IMR-90 (cell line): ENCODE data around the gene ASB1. TPM values are rescaled to one million over a fixed set of nuclear protein-coding genes. Genes with fewer than 3 reads are reported as not detected.

Experiments
- ATAC-seq: fragments of 200-7000 bp; cut with Tn5 transposase; 2 replicates; pipeline ENCODE4 v1.9.1; 2020; ENCODE audit warnings: low read depth, mild to moderate bottlenecking, moderate library complexity
- BruUV-seq: library from RNA; stranded (reverse); fragments of 400-500 nt; replicated peaks from 2 replicates; lab custom pipeline; 2021; lab: Mats Ljungman, UMichigan
- CTCF ChIA-PET: fragments of 300-600 bp; formaldehyde crosslinking; extraction: SDS; loops from one replicate; lab custom pipeline; 2021; ENCODE audit warnings: antibody characterized with exemption; lab: Yijun Ruan, JAX
- POLR2A ChIA-PET: fragments of 300-600 bp; sonication (Branson Sonifier 250); formaldehyde crosslinking; loops from one replicate; lab custom pipeline; 2022; ENCODE audit warnings: antibody characterized with exemption; ENCODE audit not compliant: unreplicated experiment; lab: Charles Lee
- DNase-seq: peaks from one replicate; pipeline ENCODE4 v3.0.0; 2013
- H2AFZ ChIP-seq: replicated peaks from 2 replicates; pipeline ENCODE3; 2013; ENCODE audit warnings: low read length, mild to moderate bottlenecking; ENCODE audit not compliant: poor library complexity
- H2AK5ac ChIP-seq: 2 replicates; pipeline ENCODE4 v1.6.1; 2013; ENCODE audit warnings: low read depth, low read length, inconsistent platforms
- H2AK9ac ChIP-seq: replicated peaks from 2 replicates; pipeline ENCODE3; 2013; ENCODE audit warnings: mild to moderate bottlenecking, low read depth, low read length, moderate library complexity; ENCODE audit not compliant: poor library complexity
- H2BK120ac ChIP-seq: 2 replicates; pipeline ENCODE4 v1.6.1; 2013; ENCODE audit warnings: low read depth, low read length, inconsistent platforms
- H2BK15ac ChIP-seq: 3 replicates; pipeline ENCODE4 v1.6.1; 2013; ENCODE audit warnings: low read depth, low read length, inconsistent platforms
- H2BK20ac ChIP-seq: 2 replicates; pipeline ENCODE4 v1.6.1; 2013; ENCODE audit warnings: low read depth, mild to moderate bottlenecking, inconsistent platforms, low read length, moderate library complexity
- H2BK5ac ChIP-seq: 2 replicates; pipeline ENCODE4 v1.6.1; 2013; ENCODE audit warnings: mild to moderate bottlenecking, low read depth, low read length, inconsistent platforms; ENCODE audit not compliant: poor library complexity, severe bottlenecking
- H3K14ac ChIP-seq: replicated peaks from 2 replicates; pipeline ENCODE4 v1.6.1; 2013; ENCODE audit warnings: low read depth, low read length, inconsistent platforms
- H3K18ac ChIP-seq: 2 replicates; pipeline ENCODE4 v1.6.1; 2013; ENCODE audit warnings: low read depth, low read length, control low read depth
- H3K23ac ChIP-seq: 2 replicates; pipeline ENCODE4 v1.6.1; 2013; ENCODE audit warnings: low read depth, low read length, inconsistent platforms
- H3K27ac ChIP-seq: 2 replicates; pipeline ENCODE4 v1.5.1; 2013; ENCODE audit warnings: mild to moderate bottlenecking, control low read depth, low read length; ENCODE audit not compliant: insufficient read depth
- H3K27me3 ChIP-seq: 2 replicates; pipeline ENCODE4 v1.6.1; 2013; ENCODE audit warnings: low read length; ENCODE audit not compliant: control insufficient read depth, insufficient read depth
- H3K36me3 ChIP-seq: 2 replicates; pipeline ENCODE4 v1.6.1; 2013; ENCODE audit warnings: low read length, mixed read lengths; ENCODE audit not compliant: control insufficient read depth, insufficient read depth
- H3K4ac ChIP-seq: 2 replicates; pipeline ENCODE4 v1.6.1; 2013; ENCODE audit warnings: low read depth, low read length, inconsistent platforms
- H3K4me1 ChIP-seq: 2 replicates; pipeline ENCODE4 v1.6.1; 2013; ENCODE audit warnings: low read length, mixed read lengths; ENCODE audit not compliant: control insufficient read depth, insufficient read depth
- H3K4me2 ChIP-seq: 2 replicates; pipeline ENCODE4 v1.6.1; 2013; ENCODE audit warnings: low read depth, mild to moderate bottlenecking, control low read depth, low read length, moderate library complexity
- H3K4me3 ChIP-seq: 2 replicates; pipeline ENCODE4 v1.5.1; 2013; ENCODE audit warnings: low read depth, mild to moderate bottlenecking, control low read depth, low read length, moderate library complexity; ENCODE audit not compliant: insufficient read depth
- H3K56ac ChIP-seq: 2 replicates; pipeline ENCODE4 v1.6.1; 2013; ENCODE audit warnings: low read length, inconsistent platforms; ENCODE audit not compliant: insufficient read depth; ENCODE audit errors: extremely low read depth
- H3K79me1 ChIP-seq, 2 experiments: 2 replicates each; pipeline ENCODE4 v1.6.1; 2013; ENCODE audit warnings: low read length in 2 of 2, inconsistent platforms in 1 of 2, low read depth in 1 of 2
- H3K9ac ChIP-seq: 2 replicates; pipeline ENCODE4 v1.6.1; 2013; ENCODE audit warnings: low read depth, low read length, control low read depth
- H3K9me1 ChIP-seq: 2 replicates; pipeline ENCODE4 v1.6.1; 2013; ENCODE audit warnings: low read length, inconsistent platforms; ENCODE audit not compliant: insufficient read depth
- H3K9me3 ChIP-seq: 2 replicates; pipeline ENCODE4 v1.6.1; 2013; ENCODE audit warnings: low read length; ENCODE audit not compliant: control insufficient read depth, insufficient read depth
- H4K20me1 ChIP-seq: 2 replicates; pipeline ENCODE4 v1.6.1; 2013; ENCODE audit warnings: low read length, inconsistent platforms; ENCODE audit not compliant: insufficient read depth
- H4K5ac ChIP-seq: 2 replicates; pipeline ENCODE4 v1.6.1; 2013; ENCODE audit warnings: mild to moderate bottlenecking, low read depth, low read length, control low read depth
- H4K8ac ChIP-seq, 2 experiments: 2 replicates each; pipeline ENCODE4 v1.6.1; 2013; ENCODE audit warnings: low read depth in 2 of 2, low read length in 2 of 2, control low read depth in 1 of 2, inconsistent platforms in 1 of 2
- H4K91ac ChIP-seq: 2 replicates; pipeline ENCODE4 v1.6.1; 2013; ENCODE audit warnings: low read depth, low read length, inconsistent platforms; ENCODE audit not compliant: insufficient read depth
- CEBPB ChIP-seq: IDR thresholded peaks from 2 replicates; pipeline ENCODE4 v1.6.1; 2012; ENCODE audit warnings: low read depth, low read length, improper control_type of control experiment
- FOS ChIP-seq: fragments of 150-350 bp; IDR thresholded peaks from 2 replicates; pipeline ENCODE4 v1.6.1; 2016; ENCODE audit warnings: low read depth, low read length
- MAFK ChIP-seq: IDR thresholded peaks from 2 replicates; pipeline ENCODE4 v1.6.1; 2012; ENCODE audit warnings: low read depth, low read length, improper control_type of control experiment
- MAZ ChIP-seq: IDR thresholded peaks from 2 replicates; pipeline ENCODE4 v1.6.1; 2012; ENCODE audit warnings: low read depth, mild to moderate bottlenecking, low read length, improper control_type of control experiment, moderate library complexity, borderline replicate concordance
- RCOR1 ChIP-seq: IDR thresholded peaks from 2 replicates; pipeline ENCODE4 v1.6.1; 2012; ENCODE audit warnings: mild to moderate bottlenecking, low read length, improper control_type of control experiment; ENCODE audit not compliant: insufficient replicate concordance
- RFX5 ChIP-seq: IDR thresholded peaks from 2 replicates; pipeline ENCODE4 v1.8.0; 2012; ENCODE audit warnings: low read depth, mild to moderate bottlenecking, low read length, moderate library complexity
- SMC3 ChIP-seq: fragments of 150-350 bp; IDR thresholded peaks from 2 replicates; pipeline ENCODE4 v1.6.1; 2016; ENCODE audit warnings: low read depth, mild to moderate bottlenecking, antibody characterized with exemption, low read length, moderate library complexity
- WGBS, 2 experiments: methylation state at CpG; one replicate each; pipeline versions ENCODE4 v1.1.5 to v1.1.7; 2013; ENCODE audit warnings: missing lambda C conversion rate in 2 of 2; ENCODE audit not compliant: insufficient read length in 1 of 2; ENCODE audit errors: extremely low coverage in 2 of 2; 5-methylcytosine and 5-hydroxymethylcytosine counted together
- dilution Hi-C: fragments of 300-500 bp; cut with HindIII; formaldehyde crosslinking; loops from one replicate; pipeline ENCODE4 v1.14.3; 2018; ENCODE audit warnings: low sequenced_read_pairs; ENCODE audit not compliant: unreplicated experiment
- in situ Hi-C: fragments of 300-500 bp; cut with MboI; formaldehyde crosslinking; loops from 3 replicates; pipeline ENCODE4 v1.14.3; 2019; ENCODE audit warnings: low sequenced_read_pairs, inconsistent platforms, mixed read lengths
- intact Hi-C: fragments of 100-400 bp; cut with micrococcal nuclease; formaldehyde crosslinking; loops from 2 replicates; pipeline ENCODE4 v1.10.0; 2022
- polyA plus RNA-seq, 3 experiments: library from polyadenylated mRNA; depleted of rRNA; stranded (reverse); fragments of >200 nt; gene quantifications; 2 replicates each; pipeline ENCODE4 v1.2.3, GENCODE V29; 2012; ENCODE audit warnings: low replicate concordance in 1 of 3
- total RNA-seq: library from RNA; depleted of rRNA; stranded (reverse); fragments of >200 nt; gene quantifications from 2 replicates; pipeline ENCODE4 v1.2.3, GENCODE V29; 2012
- TF ChIP-seq, protein P1 (sequence below): conservative IDR thresholded peaks from 2 replicates; pipeline ENCODE4 v1.5.1; 2012; ENCODE audit warnings: mild to moderate bottlenecking, low read depth, low read length, improper control_type of control experiment

Gene ASB1
- total and polyA plus RNA-seq, 2 of the 4 experiments (the other 2 are of a cell fraction), result 23.5 to 37.3 TPM

DNA sequence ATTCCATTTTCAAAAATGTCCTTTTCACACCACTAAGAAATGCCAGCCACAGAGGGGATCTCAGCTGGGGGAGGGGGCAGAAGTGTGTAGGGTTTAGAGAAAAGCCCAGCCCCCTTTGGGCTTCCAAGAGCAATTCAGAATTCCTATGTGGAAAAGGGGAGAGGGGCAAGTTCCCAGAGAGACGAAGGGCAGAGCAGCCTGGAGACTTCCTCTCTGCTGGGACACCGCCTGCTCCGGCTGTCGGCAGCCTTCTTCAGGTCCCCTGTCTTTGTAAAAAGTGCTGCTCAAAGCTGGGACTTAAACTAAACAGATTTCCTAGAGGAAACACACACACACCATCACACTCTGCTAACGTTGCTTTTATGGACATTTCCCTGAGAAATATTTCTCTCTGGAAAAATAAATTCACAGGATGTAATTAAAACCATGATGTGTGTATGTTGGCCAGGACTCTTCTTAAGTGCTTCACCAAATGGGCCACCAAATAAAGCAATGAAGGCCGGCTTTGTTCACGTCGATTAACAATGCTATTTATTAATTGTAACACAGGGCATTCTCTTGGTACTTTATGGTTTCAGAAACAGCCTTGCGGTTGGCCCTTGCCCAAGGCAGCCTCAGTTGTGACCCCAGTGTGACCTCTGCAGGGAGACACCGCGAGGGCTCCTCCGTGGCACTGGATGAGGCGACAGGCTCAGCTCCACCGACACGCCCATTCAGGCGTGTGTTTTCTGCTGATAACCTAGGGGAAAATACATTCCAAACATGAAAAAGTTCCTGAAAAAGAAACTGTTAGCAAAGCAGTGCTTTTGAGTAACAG is 5.6 kb upstream of the ASB1 start (continued):
- no peak for TF ChIP-seq RCOR1

DNA sequence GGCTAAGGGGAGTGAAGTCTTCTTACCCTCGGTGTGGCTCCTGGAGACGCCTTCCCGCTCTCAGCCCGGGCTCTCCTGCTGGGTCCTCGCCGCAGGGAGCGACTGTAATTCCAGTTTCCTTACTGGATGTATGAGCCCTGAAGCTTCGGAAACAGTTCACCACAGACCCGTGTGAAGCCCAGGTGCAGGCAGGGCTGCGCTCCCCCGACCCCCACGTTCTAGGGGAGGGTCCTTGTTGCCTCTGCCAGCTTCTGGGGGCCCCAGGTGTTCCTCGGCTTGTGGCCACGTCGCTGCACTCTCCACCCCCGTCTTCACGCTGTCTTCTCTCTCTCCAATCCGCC is 5.1 kb upstream of the ASB1 start:
- H3K23ac ChIP-seq, result no peak overlapping the region
- intact Hi-C loops (no loop called here), dilution Hi-C loops (no loop called here), in situ Hi-C loops (no loop called here)
- POLR2A ChIA-PET, result no interaction called here
- no peak overlapping the region for H3K27ac ChIP-seq
- H3K36me3 ChIP-seq, result no peaks in the 10 kb centered on the region
- H3K9ac ChIP-seq, result no peak overlapping the region
- BruUV-seq, result no TSS peak
- no peak for TF ChIP-seq MAFK
- TF ChIP-seq SMC3, result no peak
- no peak for TF ChIP-seq FOS
- TF ChIP-seq, protein P1, sequence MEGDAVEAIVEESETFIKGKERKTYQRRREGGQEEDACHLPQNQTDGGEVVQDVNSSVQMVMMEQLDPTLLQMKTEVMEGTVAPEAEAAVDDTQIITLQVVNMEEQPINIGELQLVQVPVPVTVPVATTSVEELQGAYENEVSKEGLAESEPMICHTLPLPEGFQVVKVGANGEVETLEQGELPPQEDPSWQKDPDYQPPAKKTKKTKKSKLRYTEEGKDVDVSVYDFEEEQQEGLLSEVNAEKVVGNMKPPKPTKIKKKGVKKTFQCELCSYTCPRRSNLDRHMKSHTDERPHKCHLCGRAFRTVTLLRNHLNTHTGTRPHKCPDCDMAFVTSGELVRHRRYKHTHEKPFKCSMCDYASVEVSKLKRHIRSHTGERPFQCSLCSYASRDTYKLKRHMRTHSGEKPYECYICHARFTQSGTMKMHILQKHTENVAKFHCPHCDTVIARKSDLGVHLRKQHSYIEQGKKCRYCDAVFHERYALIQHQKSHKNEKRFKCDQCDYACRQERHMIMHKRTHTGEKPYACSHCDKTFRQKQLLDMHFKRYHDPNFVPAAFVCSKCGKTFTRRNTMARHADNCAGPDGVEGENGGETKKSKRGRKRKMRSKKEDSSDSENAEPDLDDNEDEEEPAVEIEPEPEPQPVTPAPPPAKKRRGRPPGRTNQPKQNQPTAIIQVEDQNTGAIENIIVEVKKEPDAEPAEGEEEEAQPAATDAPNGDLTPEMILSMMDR, result no peak
- TF ChIP-seq CEBPB, result no peak
- TF ChIP-seq RFX5, result no peak
- TF ChIP-seq MAZ, result no peak
- H3K14ac ChIP-seq, result no peak overlapping the region
- no peak overlapping the region for H4K5ac ChIP-seq
- H3K79me1 ChIP-seq, result peaks cover 0 to 13% of the 10 kb centered on the region in 2 experiments; a peak in 2 of 4 replicates
- no peak overlapping the region for H2AK5ac ChIP-seq
- H2AK9ac ChIP-seq, result peak overlapping the region; percentile 53
- DNase-seq, result no peak
- no peak overlapping the region for H2BK15ac ChIP-seq
- H3K18ac ChIP-seq, result no peak overlapping the region
- no peaks in the 10 kb centered on the region for H3K9me3 ChIP-seq
- H2AFZ ChIP-seq, result peak overlapping the region; percentile 35
- no peak overlapping the region for H4K91ac ChIP-seq
- no peak overlapping the region for H3K4me3 ChIP-seq
- H3K4me1 ChIP-seq, result peaks cover 20% of the 10 kb centered on the region
- no peaks in the 10 kb centered on the region for H4K20me1 ChIP-seq
- ATAC-seq, result no peak
- no peak overlapping the region; the same call in 1 of the 2 replicates for H3K4ac ChIP-seq
- H3K56ac ChIP-seq, result no peak overlapping the region
- H3K4me2 ChIP-seq, result no peak overlapping the region
- peaks cover 14% of the 10 kb centered on the region for H3K9me1 ChIP-seq
- H2BK5ac ChIP-seq, result no peak overlapping the region
- CTCF ChIA-PET, result interaction anchor here (0.8 kb wide), 1 partner anchor 50 kb away, joined by 3 read pairs; no protein-coding TSS in a partner anchor
- H2BK20ac ChIP-seq, result no peak overlapping the region
- H4K8ac ChIP-seq, result 0 out of 4 replicates have a peak overlapping the region, but pooled peaks of 1 of the 2 experiments have one; percentile 26
- 85% methylated on average over 11 of the region's 18 CpGs; no CpG with 5 or more reads in 1 of the 2 experiments for WGBS, 2 experiments
- no peaks in the 10 kb centered on the region for H3K27me3 ChIP-seq
- H2BK120ac ChIP-seq, result 0 out of 2 replicates have a peak overlapping the region, but pooled peaks have one; percentile 20
